Left ventricle myocardium inferior (tissue), 1 donor: ENCODE results near the gene TRRAP. TPM values are rescaled to one million over a fixed set of nuclear protein-coding genes. Genes with fewer than 3 reads are reported as not detected.
"Not testable (repeated sequence)": the region's sequence is repeated elsewhere in the genome, so short reads cannot be mapped to it uniquely, and the experiment has no call there.

Experiments
- DNase-seq: peaks from one replicate; pipeline ENCODE4 v3.0.0-alpha.2; 2020
- H3K27ac ChIP-seq: fragments of 200-600 bp; replicated peaks from 2 replicates; pipeline ENCODE4 v1.8.0; 2021
- H3K27me3 ChIP-seq: fragments of 200-600 bp; 2 replicates; pipeline ENCODE4 v1.8.0; 2021; ENCODE audit warnings: low read depth
- H3K36me3 ChIP-seq: fragments of 200-600 bp; 2 replicates; pipeline ENCODE4 v1.8.0; 2021
- H3K4me1 ChIP-seq: fragments of 200-600 bp; 2 replicates; pipeline ENCODE4 v1.8.0; 2021
- H3K4me3 ChIP-seq: fragments of 200-600 bp; 2 replicates; pipeline ENCODE4 v1.8.0; 2021; ENCODE audit warnings: mild to moderate bottlenecking, moderate library complexity
- H3K9me3 ChIP-seq: fragments of 200-600 bp; replicated peaks from 2 replicates; pipeline ENCODE4 v1.8.0; 2021
- intact Hi-C: fragments of 100-400 bp; cut with micrococcal nuclease; formaldehyde crosslinking; loops from one replicate; pipeline ENCODE4 v1.11.0; 2022
- total RNA-seq: library from RNA; stranded (reverse); fragmentation: NEBNext Ultra II Directional; extraction: Animal tissue kit (Norgen Biotek cat#: 25700); gene quantifications from one replicate; pipeline ENCODE4 v1.2.1, GENCODE V29; 2021
- TF ChIP-seq, protein P1 (sequence below): fragments of 200-600 bp; IDR thresholded peaks from 2 replicates; pipeline ENCODE4 v1.8.0; 2021; ENCODE audit warnings: antibody characterized with exemption, mild to moderate bottlenecking, borderline replicate concordance
- donor health status: DM: no; HTN: yes; CAD: no; lungs with severe emphysema.

Gene TRRAP
- total RNA-seq, 1 donor from 2014 or later, result 15.5 TPM

DNA sequence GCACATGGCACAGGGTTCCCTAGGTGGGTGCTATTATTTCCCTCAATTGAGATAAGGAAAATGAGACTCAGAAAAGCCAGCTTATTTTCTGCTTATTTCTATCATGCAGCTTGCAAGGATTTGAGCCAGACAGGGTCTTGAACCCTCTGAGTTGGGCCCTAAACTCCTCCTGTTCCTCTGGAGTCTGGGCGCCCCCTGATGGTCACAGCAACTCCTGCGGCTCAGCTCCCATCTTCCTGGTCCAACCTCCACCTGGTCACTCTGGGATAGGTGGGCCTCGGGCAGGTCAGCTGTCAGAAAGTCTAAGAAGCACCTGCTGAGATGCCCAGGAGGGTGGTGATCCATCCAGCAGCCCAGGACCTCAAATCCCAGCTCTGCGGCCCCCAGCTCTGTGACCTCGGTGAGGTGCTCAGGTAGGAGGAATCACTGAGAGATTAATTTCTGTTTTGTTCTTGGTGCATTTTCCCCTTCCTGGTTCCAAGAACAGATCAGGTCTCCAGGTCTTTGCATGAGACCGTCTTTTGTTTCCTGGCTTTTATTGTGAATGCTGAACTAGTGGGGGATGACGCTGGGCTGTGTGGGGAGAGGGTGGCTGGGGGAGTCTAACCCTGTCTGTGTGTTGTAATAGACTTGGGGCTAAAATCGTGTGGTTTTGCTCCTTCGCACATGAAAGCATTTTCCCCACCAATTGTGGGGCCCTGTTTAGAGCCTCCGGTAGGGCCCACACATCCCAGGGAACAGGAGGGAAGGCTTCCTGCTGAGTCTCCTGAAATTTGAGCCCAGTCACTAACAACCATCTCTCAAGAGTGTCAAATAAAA is 41.3 kb upstream of the TRRAP start:
- H3K27ac ChIP-seq, result no peak overlapping the region
- peak; percentile 19 for DNase-seq
- no peaks in the 10 kb centered on the region for H3K4me1 ChIP-seq
- H3K36me3 ChIP-seq, result no peaks in the 10 kb centered on the region
- TF ChIP-seq, protein P1, sequence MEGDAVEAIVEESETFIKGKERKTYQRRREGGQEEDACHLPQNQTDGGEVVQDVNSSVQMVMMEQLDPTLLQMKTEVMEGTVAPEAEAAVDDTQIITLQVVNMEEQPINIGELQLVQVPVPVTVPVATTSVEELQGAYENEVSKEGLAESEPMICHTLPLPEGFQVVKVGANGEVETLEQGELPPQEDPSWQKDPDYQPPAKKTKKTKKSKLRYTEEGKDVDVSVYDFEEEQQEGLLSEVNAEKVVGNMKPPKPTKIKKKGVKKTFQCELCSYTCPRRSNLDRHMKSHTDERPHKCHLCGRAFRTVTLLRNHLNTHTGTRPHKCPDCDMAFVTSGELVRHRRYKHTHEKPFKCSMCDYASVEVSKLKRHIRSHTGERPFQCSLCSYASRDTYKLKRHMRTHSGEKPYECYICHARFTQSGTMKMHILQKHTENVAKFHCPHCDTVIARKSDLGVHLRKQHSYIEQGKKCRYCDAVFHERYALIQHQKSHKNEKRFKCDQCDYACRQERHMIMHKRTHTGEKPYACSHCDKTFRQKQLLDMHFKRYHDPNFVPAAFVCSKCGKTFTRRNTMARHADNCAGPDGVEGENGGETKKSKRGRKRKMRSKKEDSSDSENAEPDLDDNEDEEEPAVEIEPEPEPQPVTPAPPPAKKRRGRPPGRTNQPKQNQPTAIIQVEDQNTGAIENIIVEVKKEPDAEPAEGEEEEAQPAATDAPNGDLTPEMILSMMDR, result peak; percentile 72
- intact Hi-C loops, result no loop called here
- H3K4me3 ChIP-seq, result no peak overlapping the region
- no peaks in the 10 kb centered on the region for H3K9me3 ChIP-seq
- peaks cover 17% of the 10 kb centered on the region for H3K27me3 ChIP-seq

DNA sequence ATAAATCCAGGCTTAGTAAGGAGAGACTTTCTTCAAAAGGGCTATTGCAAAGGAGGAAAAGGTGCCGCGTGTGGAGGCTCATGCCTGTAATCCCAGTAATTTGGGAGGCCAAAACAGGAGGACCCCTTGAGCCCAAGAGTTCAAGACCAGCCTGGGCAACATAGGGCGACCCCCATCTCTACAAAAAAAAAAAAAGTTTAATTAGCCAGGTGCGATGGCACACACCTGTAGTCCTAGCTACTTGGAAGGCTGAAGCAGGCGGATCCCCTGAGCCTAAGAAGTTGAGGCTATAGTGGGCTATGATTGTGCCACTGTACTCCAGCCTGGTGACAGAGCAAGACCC is 40.7 kb upstream of the TRRAP start:
- H3K9me3 ChIP-seq, result no peaks in the 10 kb centered on the region
- no peak overlapping the region for H3K27ac ChIP-seq
- H3K27me3 ChIP-seq, result peaks cover 17% of the 10 kb centered on the region
- intact Hi-C loops, result no loop called here
- TF ChIP-seq, protein P1, result no peak
- H3K4me1 ChIP-seq, result no peaks in the 10 kb centered on the region
- DNase-seq, result no peak
- no peak overlapping the region for H3K4me3 ChIP-seq
- no peaks in the 10 kb centered on the region for H3K36me3 ChIP-seq

DNA sequence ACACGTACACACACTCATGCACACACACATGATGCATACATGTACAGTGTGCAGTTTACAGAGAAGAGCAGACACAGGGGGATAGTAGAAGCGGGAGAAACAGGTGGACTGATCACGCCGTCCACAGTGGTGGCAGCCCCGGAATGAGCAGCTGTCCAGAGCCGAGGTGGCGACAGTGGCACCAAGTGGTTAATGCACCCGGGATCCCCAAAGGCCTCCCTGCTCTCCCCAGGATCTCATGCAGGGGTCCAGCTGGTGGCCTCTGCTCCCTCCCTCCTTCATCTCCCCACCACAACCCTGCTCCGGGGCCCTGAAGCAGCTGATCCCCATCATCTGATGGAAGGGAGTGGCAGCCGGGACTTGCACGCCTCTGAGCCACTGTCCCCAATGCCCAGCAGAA is 38.2 kb upstream of the TRRAP start:
- no peaks in the 10 kb centered on the region for H3K9me3 ChIP-seq
- TF ChIP-seq, protein P1, result no peak
- H3K27me3 ChIP-seq, result peaks cover 17% of the 10 kb centered on the region
- no peak overlapping the region for H3K27ac ChIP-seq
- H3K4me3 ChIP-seq, result no peak overlapping the region
- no peaks in the 10 kb centered on the region for H3K4me1 ChIP-seq
- intact Hi-C loops, result loop anchor here (5.0 kb wide), 1 partner anchor 408 kb away; no protein-coding TSS in a partner anchor
- DNase-seq, result no peak
- no peaks in the 10 kb centered on the region for H3K36me3 ChIP-seq

DNA sequence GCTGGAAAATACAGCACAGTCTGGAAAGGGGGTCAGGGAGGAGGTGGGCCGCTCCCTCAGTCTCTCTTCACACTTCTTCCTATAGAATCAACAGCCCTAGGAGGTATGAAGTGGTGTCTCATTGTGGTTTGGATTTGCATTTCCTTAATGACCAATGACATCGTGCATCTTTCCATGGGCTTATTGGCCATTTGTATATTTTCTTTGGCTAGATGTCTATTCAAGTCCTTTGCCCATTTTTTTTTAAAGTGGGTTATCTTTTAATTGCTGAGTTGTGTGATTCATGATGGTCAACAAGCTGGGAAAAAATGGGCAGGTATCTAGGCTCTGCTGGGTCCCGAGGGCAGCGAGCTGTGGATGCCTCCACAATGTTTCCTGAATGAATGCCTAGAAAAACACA is 37.6 kb upstream of the TRRAP start:
- Histone ChIP-seq H3K4me3 (no peak overlapping the region), H3K4me1 (no peaks in the 10 kb centered on the region), H3K9me3 (no peaks in the 10 kb centered on the region), H3K27me3 (peaks cover 17% of the 10 kb centered on the region), H3K36me3 (no peaks in the 10 kb centered on the region), H3K27ac (no peak overlapping the region)
- intact Hi-C loops, result loop anchor here (5.0 kb wide), 1 partner anchor 408 kb away; no protein-coding TSS in a partner anchor
- no peak for DNase-seq
- TF ChIP-seq, protein P1, result no peak

DNA sequence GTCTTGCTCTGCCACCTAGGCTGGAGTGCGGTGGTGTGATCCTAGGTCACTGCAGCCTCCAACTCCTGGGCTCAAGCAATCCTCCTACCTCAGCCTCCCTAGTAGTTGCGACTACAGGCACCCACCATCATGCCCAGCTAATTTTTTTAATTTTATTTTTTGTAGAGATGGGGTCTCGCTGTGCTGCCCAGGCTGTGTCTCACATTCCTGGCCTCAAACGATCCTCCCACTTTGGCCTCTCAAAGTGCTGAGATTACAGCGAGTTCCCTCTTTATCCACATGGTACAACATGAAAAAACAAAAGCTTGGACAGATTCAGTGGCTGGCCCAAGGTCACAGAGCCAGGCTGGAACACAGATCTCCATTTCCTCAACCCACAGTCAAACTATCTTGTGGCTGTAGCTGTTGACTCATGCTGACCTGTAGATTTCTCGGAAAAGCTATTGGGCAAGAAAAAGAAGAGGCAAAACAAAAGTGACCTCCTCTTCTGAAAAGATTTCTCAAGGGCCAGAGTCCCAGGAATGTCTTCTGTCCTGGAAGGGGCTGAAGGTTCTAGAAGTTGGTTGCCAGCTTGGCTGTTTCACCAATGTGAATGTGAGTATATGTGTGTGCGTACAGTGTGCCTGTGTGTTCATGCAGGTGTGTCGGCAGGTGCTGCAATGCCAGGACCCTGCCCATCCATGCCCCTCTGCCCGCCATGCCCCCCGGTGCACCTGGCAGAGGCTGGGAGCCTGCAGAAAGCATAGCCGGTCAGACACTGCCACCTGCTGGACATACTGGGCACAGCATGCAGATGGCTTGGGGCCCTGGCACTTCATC is 36.9 kb upstream of the TRRAP start:
- Histone ChIP-seq H3K27ac (no peak overlapping the region), H3K9me3 (no peaks in the 10 kb centered on the region), H3K27me3 (peaks cover 17% of the 10 kb centered on the region), H3K36me3 (no peaks in the 10 kb centered on the region), H3K4me1 (no peaks in the 10 kb centered on the region), H3K4me3 (no peak overlapping the region)
- DNase-seq, result peak; percentile 56
- TF ChIP-seq, protein P1, result peak; percentile 95
- intact Hi-C loops, result loop anchor here (5.0 kb wide), 1 partner anchor 409 kb away; no protein-coding TSS in a partner anchor

DNA sequence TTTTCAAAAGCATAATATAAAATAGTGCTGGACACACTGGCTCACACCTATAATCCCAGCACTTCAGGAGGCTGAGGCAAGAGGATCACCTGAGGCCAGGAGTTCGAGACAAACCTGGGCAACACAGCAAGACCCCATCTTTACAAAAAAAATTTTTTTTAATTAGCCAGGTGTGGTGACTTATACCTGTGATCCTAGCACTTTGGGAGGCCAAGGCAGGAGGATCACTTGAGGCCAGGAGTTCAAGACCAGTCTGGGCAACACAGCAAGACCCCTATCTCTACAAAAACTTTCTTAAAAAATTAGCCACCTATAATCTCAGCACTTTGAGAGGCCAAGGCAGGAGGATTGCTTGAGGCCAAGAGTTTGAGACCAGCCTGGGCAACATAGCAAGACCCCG is 35.8 kb upstream of the TRRAP start:
- not testable (repeated sequence) for H3K4me1 ChIP-seq, H3K9me3 ChIP-seq, H3K36me3 ChIP-seq, DNase-seq, H3K4me3 ChIP-seq, H3K27ac ChIP-seq
- intact Hi-C loops, result loop anchor here (5.0 kb wide), 1 partner anchor 410 kb away; no protein-coding TSS in a partner anchor
- peaks cover 17% of the 10 kb centered on the region for H3K27me3 ChIP-seq
